Measurements from ENCODE around the gene SCRN2.

- TF ChIP-seq, protein P1, sequence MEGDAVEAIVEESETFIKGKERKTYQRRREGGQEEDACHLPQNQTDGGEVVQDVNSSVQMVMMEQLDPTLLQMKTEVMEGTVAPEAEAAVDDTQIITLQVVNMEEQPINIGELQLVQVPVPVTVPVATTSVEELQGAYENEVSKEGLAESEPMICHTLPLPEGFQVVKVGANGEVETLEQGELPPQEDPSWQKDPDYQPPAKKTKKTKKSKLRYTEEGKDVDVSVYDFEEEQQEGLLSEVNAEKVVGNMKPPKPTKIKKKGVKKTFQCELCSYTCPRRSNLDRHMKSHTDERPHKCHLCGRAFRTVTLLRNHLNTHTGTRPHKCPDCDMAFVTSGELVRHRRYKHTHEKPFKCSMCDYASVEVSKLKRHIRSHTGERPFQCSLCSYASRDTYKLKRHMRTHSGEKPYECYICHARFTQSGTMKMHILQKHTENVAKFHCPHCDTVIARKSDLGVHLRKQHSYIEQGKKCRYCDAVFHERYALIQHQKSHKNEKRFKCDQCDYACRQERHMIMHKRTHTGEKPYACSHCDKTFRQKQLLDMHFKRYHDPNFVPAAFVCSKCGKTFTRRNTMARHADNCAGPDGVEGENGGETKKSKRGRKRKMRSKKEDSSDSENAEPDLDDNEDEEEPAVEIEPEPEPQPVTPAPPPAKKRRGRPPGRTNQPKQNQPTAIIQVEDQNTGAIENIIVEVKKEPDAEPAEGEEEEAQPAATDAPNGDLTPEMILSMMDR (IDR thresholded peaks at IDR 0.05), result no peak
- TF ChIP-seq POLR2A (IDR thresholded peaks at IDR 0.05), result no peak
Observed at GRCh38 chr17:47808036-47808829, 32.8 kb downstream of the SCRN2 start.

All from breast epithelium (tissue), 3 donors.